ENCODE measurements around the gene PDZRN4.

GRCh38 chr12:41364211-41364610 is 176.1 kb downstream of the PDZRN4 start:
- TF ChIP-seq POLR2AphosphoS5 (IDR thresholded peaks at IDR 0.05) (no peak), CTCF (IDR thresholded peaks at IDR 0.05 in 8 of 11, conservative IDR thresholded peaks at IDR 0.05 in 3 of 11) (no peak), POLR2A (IDR thresholded peaks at IDR 0.05) (no peak)

Data from spleen (tissue), 7 donors.